ENCODE measurements around the gene OSBPL2.

Gene OSBPL2

GRCh38 chr20:62211769-62212288 is 26.5 kb upstream of the OSBPL2 start:
- no peak overlapping the region for H4K12ac ChIP-seq (ENCODE audit: low read depth, low read length)
- H4K91ac ChIP-seq (ENCODE audit: low read depth, low read length), result no peak overlapping the region
- no peaks in the 10 kb centered on the region for H3K79me2 ChIP-seq (ENCODE audit: control insufficient read depth, insufficient read depth, low read length, poor library complexity)
- H3K27me3 ChIP-seq (ENCODE audit: insufficient read depth, low read length), result no peaks in the 10 kb centered on the region
- H3K9me3 ChIP-seq (ENCODE audit: insufficient read depth, low read depth, low read length), result peaks cover 5% of the 10 kb centered on the region
- H3K4ac ChIP-seq (ENCODE audit: low read depth, low read length), result no peak overlapping the region
- no peak overlapping the region for H4K8ac ChIP-seq (ENCODE audit: low read depth, low read length)
- no peak overlapping the region for H3K4me3 ChIP-seq (ENCODE audit: low read depth, low read length)
- no peak overlapping the region for H2AFZ ChIP-seq (ENCODE audit: insufficient read depth, low read length, poor library complexity)
- no peak overlapping the region for H2AK5ac ChIP-seq (ENCODE audit: low read length)
- no peak for DNase-seq
- no peak overlapping the region for H3K9ac ChIP-seq (ENCODE audit: low read length)
- no peak overlapping the region for H2BK5ac ChIP-seq (ENCODE audit: low read depth, low read length, poor library complexity)
- no peaks in the 10 kb centered on the region for H3K79me1 ChIP-seq (ENCODE audit: low read length)
- H3K36me3 ChIP-seq (ENCODE audit: control insufficient read depth in 1 of 2, insufficient read depth in 2 of 2, low read length in 2 of 2), result no peaks in the 10 kb centered on the region
- no peak overlapping the region for H3K14ac ChIP-seq (ENCODE audit: low read length)
- no peaks in the 10 kb centered on the region for H3K4me1 ChIP-seq (ENCODE audit: control insufficient read depth in 1 of 2, insufficient read depth in 2 of 2, low read length in 2 of 2)
- no CpG with 5 or more reads among the region's 9 CpGs for WGBS (ENCODE audit: extremely low coverage, insufficient coverage, insufficient read length)
- H2BK12ac ChIP-seq (ENCODE audit: low read length), result no peak overlapping the region
- no peak overlapping the region for H3K4me2 ChIP-seq (ENCODE audit: low read length)
- no peak overlapping the region for H3K18ac ChIP-seq (ENCODE audit: low read length)
- no peak overlapping the region for H3K23ac ChIP-seq (ENCODE audit: low read length)
- H2BK120ac ChIP-seq (ENCODE audit: insufficient read depth, low read length, poor library complexity), result no peak overlapping the region
- H3K27ac ChIP-seq (ENCODE audit: low read depth, low read length), result no peak overlapping the region

DNA sequence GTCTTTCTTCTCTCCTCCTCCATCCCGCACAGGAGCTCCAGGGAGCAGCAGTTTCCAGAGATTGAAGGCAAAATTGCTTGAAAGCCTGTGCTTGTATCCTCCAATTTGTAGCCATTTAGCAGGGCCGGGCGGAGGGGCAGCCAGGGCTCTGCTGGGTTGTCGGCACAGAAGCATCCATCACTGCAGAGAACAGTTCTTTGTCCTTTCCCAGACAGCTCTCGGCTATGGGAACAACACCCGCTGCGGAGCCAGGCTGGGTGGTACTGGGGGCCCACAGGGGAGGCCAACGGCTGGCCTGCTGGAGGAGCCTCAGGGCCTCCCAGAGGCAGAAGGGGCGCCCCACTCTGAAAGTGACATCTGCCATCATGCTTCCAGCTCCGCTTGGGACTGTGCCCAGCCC is 26.0 kb upstream of the OSBPL2 start:
- no peak overlapping the region for H3K4me3 ChIP-seq (ENCODE audit: low read depth, low read length)
- DNase-seq, result no peak
- H3K4ac ChIP-seq (ENCODE audit: low read depth, low read length), result no peak overlapping the region

DNA sequence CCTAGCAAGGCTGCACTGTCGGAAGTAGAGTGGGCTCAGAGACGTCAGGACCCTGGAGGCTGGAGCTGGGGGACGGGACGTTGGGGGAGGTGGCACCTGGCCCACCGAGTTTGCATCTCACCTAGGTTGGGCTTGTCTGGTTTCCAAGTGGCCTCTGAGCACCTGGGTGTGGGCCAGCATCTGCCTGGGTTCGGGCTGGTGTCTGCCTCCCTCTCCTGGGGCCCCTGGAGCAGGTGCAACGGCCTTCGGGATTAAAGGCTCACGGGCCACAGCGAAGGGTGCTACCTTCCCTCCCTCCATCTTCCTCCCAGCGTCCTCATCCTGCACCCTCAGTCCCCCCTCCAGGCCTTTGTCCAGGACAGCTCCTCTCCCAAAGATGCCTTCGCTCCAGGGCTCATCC is 24.3 kb upstream of the OSBPL2 start:
- no peak for DNase-seq
- Histone ChIP-seq H2BK12ac (ENCODE audit: low read length) (no peak overlapping the region), H3K9ac (ENCODE audit: low read length) (no peak overlapping the region), H3K27ac (ENCODE audit: low read depth, low read length) (no peak overlapping the region), H3K4ac (ENCODE audit: low read depth, low read length) (no peak overlapping the region), H3K23ac (ENCODE audit: low read length) (no peak overlapping the region), H3K14ac (ENCODE audit: low read length) (no peak overlapping the region), H3K27me3 (ENCODE audit: insufficient read depth, low read length) (peaks cover 20% of the 10 kb centered on the region), H3K79me2 (ENCODE audit: control insufficient read depth, insufficient read depth, low read length, poor library complexity) (no peaks in the 10 kb centered on the region), H2BK120ac (ENCODE audit: insufficient read depth, low read length, poor library complexity) (no peak overlapping the region), H3K18ac (ENCODE audit: low read length) (no peak overlapping the region), H3K9me3 (ENCODE audit: insufficient read depth, low read depth, low read length) (peaks cover 5% of the 10 kb centered on the region), H4K12ac (ENCODE audit: low read depth, low read length) (no peak overlapping the region), H3K4me2 (ENCODE audit: low read length) (no peak overlapping the region), H4K91ac (ENCODE audit: low read depth, low read length) (no peak overlapping the region), H2BK5ac (ENCODE audit: low read depth, low read length, poor library complexity) (no peak overlapping the region), H3K4me1 (ENCODE audit: control insufficient read depth in 1 of 2, insufficient read depth in 2 of 2, low read length in 2 of 2) (no peaks in the 10 kb centered on the region), H4K8ac (ENCODE audit: low read depth, low read length) (no peak overlapping the region), H3K79me1 (ENCODE audit: low read length) (no peaks in the 10 kb centered on the region), H3K4me3 (ENCODE audit: low read depth, low read length) (no peak overlapping the region), H3K36me3 (ENCODE audit: control insufficient read depth in 1 of 2, insufficient read depth in 2 of 2, low read length in 2 of 2) (no peaks in the 10 kb centered on the region), H2AFZ (ENCODE audit: insufficient read depth, low read length, poor library complexity) (no peak overlapping the region), H2AK5ac (ENCODE audit: low read length) (no peak overlapping the region)
- no CpG with 5 or more reads among the region's 12 CpGs for WGBS (ENCODE audit: extremely low coverage, insufficient coverage, insufficient read length)

More for the DNA sequence above, 26.0 kb upstream of the OSBPL2 start:
- no peaks in the 10 kb centered on the region for H3K79me2 ChIP-seq (ENCODE audit: control insufficient read depth, insufficient read depth, low read length, poor library complexity)
- H3K4me1 ChIP-seq (ENCODE audit: control insufficient read depth in 1 of 2, insufficient read depth in 2 of 2, low read length in 2 of 2), result no peaks in the 10 kb centered on the region
- H3K9ac ChIP-seq (ENCODE audit: low read length), result no peak overlapping the region
- no peak overlapping the region for H3K18ac ChIP-seq (ENCODE audit: low read length)
- H3K79me1 ChIP-seq (ENCODE audit: low read length), result no peaks in the 10 kb centered on the region
- H2BK120ac ChIP-seq (ENCODE audit: insufficient read depth, low read length, poor library complexity), result no peak overlapping the region
- H2BK5ac ChIP-seq (ENCODE audit: low read depth, low read length, poor library complexity), result no peak overlapping the region
- H3K14ac ChIP-seq (ENCODE audit: low read length), result no peak overlapping the region
- H3K27ac ChIP-seq (ENCODE audit: low read depth, low read length), result no peak overlapping the region
- H4K91ac ChIP-seq (ENCODE audit: low read depth, low read length), result no peak overlapping the region
- H3K4me2 ChIP-seq (ENCODE audit: low read length), result no peak overlapping the region
- no peak overlapping the region for H4K12ac ChIP-seq (ENCODE audit: low read depth, low read length)
- H3K9me3 ChIP-seq (ENCODE audit: insufficient read depth, low read depth, low read length), result peaks cover 5% of the 10 kb centered on the region
- H3K23ac ChIP-seq (ENCODE audit: low read length), result no peak overlapping the region
- H4K8ac ChIP-seq (ENCODE audit: low read depth, low read length), result no peak overlapping the region
- H2AFZ ChIP-seq (ENCODE audit: insufficient read depth, low read length, poor library complexity), result no peak overlapping the region
- H2BK12ac ChIP-seq (ENCODE audit: low read length), result no peak overlapping the region
- peaks cover 4% of the 10 kb centered on the region for H3K27me3 ChIP-seq (ENCODE audit: insufficient read depth, low read length)
- no peak overlapping the region for H2AK5ac ChIP-seq (ENCODE audit: low read length)
- WGBS (ENCODE audit: extremely low coverage, insufficient coverage, insufficient read length), result no CpG with 5 or more reads among the region's 10 CpGs
- H3K36me3 ChIP-seq (ENCODE audit: control insufficient read depth in 1 of 2, insufficient read depth in 2 of 2, low read length in 2 of 2), result no peaks in the 10 kb centered on the region

DNA sequence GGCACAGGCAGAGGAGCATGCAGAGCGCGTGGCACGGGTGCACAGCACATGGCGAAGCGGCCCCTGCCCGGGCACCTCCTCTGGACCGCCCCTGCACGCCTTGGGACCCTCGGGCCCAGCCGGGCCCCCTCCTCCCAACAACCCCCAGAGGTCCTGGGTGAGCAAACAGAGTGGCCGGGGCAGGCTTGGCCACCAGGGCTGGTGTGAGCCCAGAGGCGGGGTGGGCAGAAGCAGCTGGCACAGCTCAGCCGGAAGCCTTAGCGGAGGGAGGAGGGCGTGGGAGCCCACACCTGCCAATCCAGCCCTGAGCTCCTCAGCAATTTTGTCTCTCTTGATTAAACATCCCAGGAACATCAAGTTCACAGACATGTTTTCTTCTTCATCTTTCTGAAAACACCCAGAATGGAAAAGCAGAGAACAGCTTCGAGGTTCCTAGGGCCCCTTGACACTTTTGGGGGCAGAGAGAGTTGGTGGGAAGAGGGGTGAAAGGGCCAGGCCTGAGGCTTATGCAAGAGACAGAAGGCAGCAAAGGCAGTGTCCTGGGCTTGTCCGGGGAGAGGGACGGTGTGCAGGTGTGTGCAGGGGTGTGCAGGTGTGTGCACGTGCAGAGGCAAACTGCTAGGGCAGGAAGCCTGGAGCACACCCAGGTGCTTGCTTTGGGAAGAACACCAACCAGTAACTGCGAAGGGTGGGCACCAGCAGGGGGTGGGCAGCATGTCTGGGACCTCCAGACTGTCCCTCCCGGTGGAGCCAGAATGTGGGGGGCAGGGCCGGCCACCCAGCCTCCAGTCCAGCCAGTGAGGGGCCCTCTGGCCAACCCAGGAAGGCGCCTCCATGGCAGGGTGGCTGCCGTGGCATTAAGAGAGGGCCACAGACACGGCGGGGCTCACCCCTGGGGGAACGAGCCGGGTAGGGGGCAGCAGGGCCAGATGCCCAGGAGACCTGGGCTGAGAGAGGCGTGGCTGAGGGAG is 23.0 kb upstream of the OSBPL2 start:
- Histone ChIP-seq H3K14ac (ENCODE audit: low read length) (no peak overlapping the region), H3K27ac (ENCODE audit: low read depth, low read length) (no peak overlapping the region), H4K8ac (ENCODE audit: low read depth, low read length) (no peak overlapping the region), H2AFZ (ENCODE audit: insufficient read depth, low read length, poor library complexity) (no peak overlapping the region), H2BK5ac (ENCODE audit: low read depth, low read length, poor library complexity) (no peak overlapping the region), H3K4me2 (ENCODE audit: low read length) (no peak overlapping the region), H3K4me3 (ENCODE audit: low read depth, low read length) (no peak overlapping the region), H3K4me1 (ENCODE audit: control insufficient read depth in 1 of 2, insufficient read depth in 2 of 2, low read length in 2 of 2) (peaks cover 4 to 6% of the 10 kb centered on the region in 2 experiments), H4K12ac (ENCODE audit: low read depth, low read length) (no peak overlapping the region), H2AK5ac (ENCODE audit: low read length) (no peak overlapping the region), H3K9ac (ENCODE audit: low read length) (no peak overlapping the region), H3K18ac (ENCODE audit: low read length) (no peak overlapping the region), H3K79me2 (ENCODE audit: control insufficient read depth, insufficient read depth, low read length, poor library complexity) (no peaks in the 10 kb centered on the region), H4K91ac (ENCODE audit: low read depth, low read length) (no peak overlapping the region), H3K27me3 (ENCODE audit: insufficient read depth, low read length) (peaks cover 28% of the 10 kb centered on the region), H3K4ac (ENCODE audit: low read depth, low read length) (no peak overlapping the region), H3K9me3 (ENCODE audit: insufficient read depth, low read depth, low read length) (peaks cover 2% of the 10 kb centered on the region), H3K23ac (ENCODE audit: low read length) (no peak overlapping the region), H2BK120ac (ENCODE audit: insufficient read depth, low read length, poor library complexity) (no peak overlapping the region), H3K36me3 (ENCODE audit: control insufficient read depth in 1 of 2, insufficient read depth in 2 of 2, low read length in 2 of 2) (no peaks in the 10 kb centered on the region), H3K79me1 (ENCODE audit: low read length) (no peaks in the 10 kb centered on the region), H2BK12ac (ENCODE audit: low read length) (no peak overlapping the region)
- DNase-seq, result no peak
- WGBS (ENCODE audit: extremely low coverage, insufficient coverage, insufficient read length), result no CpG with 5 or more reads among the region's 29 CpGs

Measured in trophoblast cell (in vitro differentiated cells and primary cell).